Measurements from ENCODE around the gene PLCB1. TPM values are rescaled to one million over a fixed set of nuclear protein-coding genes. Genes with fewer than 3 reads are reported as not detected.

PLCB1 gene
- total and polyA plus RNA-seq, 10 of the 15 experiments (the other 5 are each of a cell fraction or from before 2014, with no cell fraction given) = 0.05 to 5.3 (median 0.17) TPM; not detected in 1

DNA sequence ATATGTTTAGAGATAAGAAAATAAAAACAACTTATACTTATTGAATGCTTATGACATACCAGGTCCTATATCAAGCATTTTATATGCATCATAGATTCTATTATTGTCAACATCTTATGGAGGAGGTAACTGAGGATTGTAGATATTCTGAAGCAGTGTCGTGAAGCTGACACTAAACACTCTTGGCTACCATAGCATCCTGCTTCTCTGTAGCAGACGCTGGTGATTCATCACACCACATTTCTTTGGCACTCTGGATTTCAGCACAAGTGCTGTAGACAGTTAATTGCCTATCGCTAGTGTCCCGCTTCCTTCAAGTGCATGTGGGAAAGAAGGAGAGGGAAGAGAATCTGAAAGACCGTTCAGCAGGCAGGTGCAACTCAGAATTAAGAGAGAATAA lies 317.1 kb downstream of the PLCB1 start:
- in situ Hi-C loops (cut with MboI) = no loop called here
- no peaks in the 10 kb centered on the region for H3K36me3 ChIP-seq (ENCODE audit: control insufficient read depth in 2 of 2, insufficient read depth in 2 of 2, low read length in 1 of 2)
- no peak for TF ChIP-seq SUZ12 (IDR thresholded peaks at IDR 0.05; ENCODE audit: unreplicated experiment)
- TF ChIP-seq ELK1 (IDR thresholded peaks at IDR 0.05; ENCODE audit: low read depth, low read length) = no peak
- TF ChIP-seq TCF7 (IDR thresholded peaks at IDR 0.05; ENCODE audit: borderline replicate concordance) = no peak
- no peak for TF ChIP-seq RAD21 (IDR thresholded peaks at IDR 0.05; ENCODE audit: insufficient read depth, low read depth, low read length)
- no peak for TF ChIP-seq JUNB (IDR thresholded peaks at IDR 0.05)
- TF ChIP-seq KAT2A (conservative IDR thresholded peaks at IDR 0.05; ENCODE audit: control insufficient read depth, low read depth, low read length) = no peak
- no peak for TF ChIP-seq SREBF1 (IDR thresholded peaks at IDR 0.05; ENCODE audit: low read length)
- no peak for TF ChIP-seq CBX3 (IDR thresholded peaks at IDR 0.05; ENCODE audit: borderline replicate concordance, low read depth)
- TF ChIP-seq GATAD2B (conservative IDR thresholded peaks at IDR 0.05; ENCODE audit: low read depth) = no peak
- BruUV-seq (replicated peaks) = no TSS peak
- H4K20me1 ChIP-seq (ENCODE audit: control insufficient read depth, insufficient read depth) = no peaks in the 10 kb centered on the region
- no peaks in the 10 kb centered on the region for H3K4me1 ChIP-seq (ENCODE audit: control insufficient read depth, insufficient read depth, low read length)
- H3K27me3 ChIP-seq (replicated peaks in 1 of 2; ENCODE audit: control insufficient read depth in 2 of 2, insufficient read depth in 2 of 2, low read length in 1 of 2) = no peaks in the 10 kb centered on the region
- WGBS (ENCODE audit: insufficient coverage, insufficient replicate concordance, low lambda C conversion rate, missing lambda C conversion rate) = 36% methylated on average over 5 of the region's 5 CpGs
- no peak overlapping the region for H3K4me2 ChIP-seq (ENCODE audit: control insufficient read depth, insufficient read depth)
- DNase-seq (ENCODE audit: low read depth, low spot score) (no peak), ATAC-seq (no peak), FAIRE-seq (no peak)
- intact Hi-C loops (cut with micrococcal nuclease; ENCODE audit: unreplicated experiment) = no loop called here
- no peak overlapping the region for H3K4me3 ChIP-seq
- ChIA-PET SMC1A (ENCODE audit: uncharacterized antibody, unreplicated experiment) (no interaction called here), RAD21 (ENCODE audit: unreplicated experiment) (no interaction called here), POLR2A (no interaction called here), CTCF (interaction anchor here (1.0 kb wide), 2 partner anchors 9 to 60 kb away, joined by 3 to 4 read pairs; no protein-coding TSS in a partner anchor)
- no peaks in the 10 kb centered on the region for H3K79me2 ChIP-seq (ENCODE audit: control insufficient read depth, insufficient read depth, low read length)
- H3K9ac ChIP-seq (ENCODE audit: control insufficient read depth, insufficient read depth, low read length) = no peak overlapping the region
- no peak overlapping the region for H2AFZ ChIP-seq (ENCODE audit: control insufficient read depth, low read depth, low read length)
- H3K27ac ChIP-seq (ENCODE audit: control insufficient read depth, insufficient read depth) = no peak overlapping the region
- H3K9me3 ChIP-seq (replicated peaks; ENCODE audit: control insufficient read depth, insufficient read depth, low read length) = no peaks in the 10 kb centered on the region
